Uterus (tissue), 2 donors: Measurements from ENCODE around the gene CCDC85A.

Experiments used
- CTCF ChIP-seq, 4 experiments: fragments of 200-600 bp in 2 of 4; fragments of 450-650 bp in 2 of 4; sonication (generic) in 2 of 4; IDR thresholded peaks; one replicate each; pipeline ENCODE4 v1.5.1; 2016 to 2019; ENCODE audit warnings: antibody characterized with exemption in 4 of 4, mild to moderate bottlenecking in 2 of 4, moderate library complexity in 1 of 4
- POLR2A ChIP-seq, 2 donors: fragments of 450-650 bp; IDR thresholded peaks; one replicate each; pipeline ENCODE4 v1.6.1; 2016; ENCODE audit warnings: antibody characterized with exemption in 2 of 2, mild to moderate bottlenecking in 1 of 2, moderate library complexity in 1 of 2

- TF ChIP-seq CTCF (IDR thresholded peaks at IDR 0.05): no peak
- TF ChIP-seq POLR2A (IDR thresholded peaks at IDR 0.05): no peak
Measured at GRCh38 chr2:56334622-56335021, 150.8 kb downstream of the CCDC85A start.
